OCI-LY1 (cell line): ENCODE results near the gene SLC22A17.

Source experiments
- EZH2 ChIP-seq: fragments of 200-600 bp; sonication (generic), shearing (Covaris generic); IDR thresholded peaks from 2 replicates; pipeline ENCODE4 v1.8.0; 2017; ENCODE audit warnings: borderline replicate concordance, mixed run types, mild to moderate bottlenecking, antibody characterized with exemption, low read length, moderate library complexity, mixed read lengths
- TF ChIP-seq, protein P1 (sequence below): fragments of 200-600 bp; sonication (generic), shearing (Covaris generic); IDR thresholded peaks from 2 replicates; pipeline ENCODE4 v1.5.1; 2017; ENCODE audit warnings: mild to moderate bottlenecking, antibody characterized with exemption, low read length, moderate library complexity, mixed read lengths

DNA sequence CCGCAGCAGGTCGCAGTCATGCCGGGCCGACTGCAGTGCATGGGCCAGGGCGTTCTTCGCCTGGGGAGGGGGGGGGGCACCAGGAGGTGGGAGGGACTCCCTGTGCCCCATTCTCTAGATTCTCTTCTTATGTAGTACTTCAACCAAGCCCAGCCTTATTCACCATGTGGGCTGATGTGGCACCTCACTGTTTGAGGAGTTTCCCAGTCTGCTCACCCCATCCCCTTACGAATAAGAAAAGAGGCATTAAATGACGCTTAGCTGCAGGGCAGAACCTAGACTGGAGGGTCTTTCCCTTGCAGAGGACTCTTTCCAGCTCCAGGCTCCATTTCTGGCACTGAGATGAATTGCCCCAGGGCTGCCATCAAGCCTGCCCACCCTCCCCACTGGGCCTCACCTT, 36.3 kb upstream of the SLC22A17 start:
- TF ChIP-seq, protein P1, sequence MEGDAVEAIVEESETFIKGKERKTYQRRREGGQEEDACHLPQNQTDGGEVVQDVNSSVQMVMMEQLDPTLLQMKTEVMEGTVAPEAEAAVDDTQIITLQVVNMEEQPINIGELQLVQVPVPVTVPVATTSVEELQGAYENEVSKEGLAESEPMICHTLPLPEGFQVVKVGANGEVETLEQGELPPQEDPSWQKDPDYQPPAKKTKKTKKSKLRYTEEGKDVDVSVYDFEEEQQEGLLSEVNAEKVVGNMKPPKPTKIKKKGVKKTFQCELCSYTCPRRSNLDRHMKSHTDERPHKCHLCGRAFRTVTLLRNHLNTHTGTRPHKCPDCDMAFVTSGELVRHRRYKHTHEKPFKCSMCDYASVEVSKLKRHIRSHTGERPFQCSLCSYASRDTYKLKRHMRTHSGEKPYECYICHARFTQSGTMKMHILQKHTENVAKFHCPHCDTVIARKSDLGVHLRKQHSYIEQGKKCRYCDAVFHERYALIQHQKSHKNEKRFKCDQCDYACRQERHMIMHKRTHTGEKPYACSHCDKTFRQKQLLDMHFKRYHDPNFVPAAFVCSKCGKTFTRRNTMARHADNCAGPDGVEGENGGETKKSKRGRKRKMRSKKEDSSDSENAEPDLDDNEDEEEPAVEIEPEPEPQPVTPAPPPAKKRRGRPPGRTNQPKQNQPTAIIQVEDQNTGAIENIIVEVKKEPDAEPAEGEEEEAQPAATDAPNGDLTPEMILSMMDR: no peak
- TF ChIP-seq EZH2: no peak
